ENCODE measurements around the gene EML3. TPM values are rescaled to one million over a fixed set of nuclear protein-coding genes. Genes with fewer than 3 reads are reported as not detected.
"Not testable (repeated sequence)": the region's sequence is repeated elsewhere in the genome, so short reads cannot be mapped to it uniquely, and the experiment has no call there.

EML3 gene
- total and polyA plus RNA-seq, 9 donors: 10.7 to 27.7 (median 19.9) TPM

GRCh38 chr11:62573006-62573591 lies 39.5 kb downstream of the EML3 start:
- Histone ChIP-seq H3K4me3 (ENCODE audit: low read length) (peak overlapping the region; percentile 91), H3K27me3 (ENCODE audit: control insufficient read depth, insufficient read depth, low read length) (no peaks in the 10 kb centered on the region), H3K27ac (ENCODE audit: low read length) (peak overlapping the region; percentile 92), H3K36me3 (ENCODE audit: control insufficient read depth, insufficient read depth, low read length) (peaks cover 56% of the 10 kb centered on the region), H3K4me1 (ENCODE audit: control insufficient read depth, insufficient read depth, low read length) (peaks cover 26% of the 10 kb centered on the region), H3K9me3 (replicated peaks; ENCODE audit: control insufficient read depth, low read depth, low read length) (no peaks in the 10 kb centered on the region)
- no peak for DNase-seq
- WGBS (ENCODE audit: insufficient coverage): 0% methylated on average over 33 of the region's 33 CpGs

- DNase-seq: no peak
- WGBS (ENCODE audit: insufficient coverage): 75% methylated on average over 7 of the region's 12 CpGs
- Histone ChIP-seq H3K4me3 (ENCODE audit: low read length) (peak overlapping the region; percentile 91), H3K4me1 (ENCODE audit: control insufficient read depth, insufficient read depth, low read length) (peaks cover 26% of the 10 kb centered on the region), H3K36me3 (ENCODE audit: control insufficient read depth, insufficient read depth, low read length) (peaks cover 57% of the 10 kb centered on the region), H3K27ac (ENCODE audit: low read length) (peak overlapping the region; percentile 92), H3K9me3 (replicated peaks; ENCODE audit: control insufficient read depth, low read depth, low read length) (no peaks in the 10 kb centered on the region), H3K27me3 (ENCODE audit: control insufficient read depth, insufficient read depth, low read length) (no peaks in the 10 kb centered on the region)
These were observed 40.1 kb downstream of the EML3 start for GRCh38 chr11:62572431-62572830.

DNA sequence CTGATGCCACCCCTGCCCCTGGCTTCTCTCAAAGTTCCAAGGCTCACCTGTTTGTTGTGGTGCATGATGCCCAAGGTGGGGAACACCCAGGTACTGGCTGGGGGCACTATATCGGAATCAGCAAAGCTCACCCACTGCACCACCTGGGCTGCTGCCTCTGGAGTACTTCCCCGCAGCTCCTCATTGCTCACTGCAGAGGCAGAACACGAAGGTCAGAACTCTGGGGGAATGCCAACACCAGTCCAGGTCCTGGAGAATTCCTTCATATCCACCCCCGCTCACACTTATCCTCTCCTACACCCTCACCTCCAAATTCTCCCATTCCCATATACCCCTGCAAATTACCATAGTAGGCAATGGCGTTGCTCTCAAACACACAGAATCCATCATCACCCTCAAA lies 41.1 kb downstream of the EML3 start:
- H3K36me3 ChIP-seq (ENCODE audit: control insufficient read depth, insufficient read depth, low read length): peaks cover 57% of the 10 kb centered on the region
- not testable (repeated sequence) for H3K9me3 ChIP-seq (replicated peaks; ENCODE audit: control insufficient read depth, low read depth, low read length); H3K27me3 ChIP-seq (ENCODE audit: control insufficient read depth, insufficient read depth, low read length); DNase-seq; H3K4me3 ChIP-seq (ENCODE audit: low read length); H3K27ac ChIP-seq (ENCODE audit: low read length)
- 96% methylated on average over 3 of the region's 5 CpGs for WGBS (ENCODE audit: insufficient coverage)
- H3K4me1 ChIP-seq (ENCODE audit: control insufficient read depth, insufficient read depth, low read length): peaks cover 26% of the 10 kb centered on the region

GRCh38 chr11:62570903-62571302 lies 41.7 kb downstream of the EML3 start:
- H3K27me3 ChIP-seq (ENCODE audit: control insufficient read depth, insufficient read depth, low read length); H3K27ac ChIP-seq (ENCODE audit: low read length); H3K9me3 ChIP-seq (replicated peaks; ENCODE audit: control insufficient read depth, low read depth, low read length); DNase-seq; H3K4me3 ChIP-seq (ENCODE audit: low read length): not testable (repeated sequence)
- WGBS (ENCODE audit: insufficient coverage): 94% methylated on average over 2 of the region's 5 CpGs
- Histone ChIP-seq H3K4me1 (ENCODE audit: control insufficient read depth, insufficient read depth, low read length) (peaks cover 20% of the 10 kb centered on the region), H3K36me3 (ENCODE audit: control insufficient read depth, insufficient read depth, low read length) (peaks cover 57% of the 10 kb centered on the region)

DNA sequence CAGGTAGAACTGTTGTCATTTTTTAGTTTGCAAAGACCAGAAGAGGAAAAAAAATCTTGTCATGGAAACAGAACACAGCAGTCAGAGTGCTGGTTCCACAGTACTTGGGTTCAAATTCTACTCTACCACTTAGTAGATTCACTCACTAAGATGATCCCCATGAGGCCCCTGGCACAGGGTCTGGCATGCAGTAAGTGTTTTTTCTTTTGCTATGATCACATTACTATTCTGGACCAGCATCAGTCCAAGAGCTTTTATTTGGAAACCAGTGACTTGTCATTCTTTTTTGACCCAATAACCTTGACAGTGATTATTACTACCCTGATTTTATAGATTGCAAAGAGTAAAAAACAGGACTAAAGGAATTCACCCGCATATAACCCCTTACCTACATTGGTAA lies 43.0 kb downstream of the EML3 start:
- Histone ChIP-seq H3K27ac (ENCODE audit: low read length) (no peak overlapping the region), H3K27me3 (ENCODE audit: control insufficient read depth, insufficient read depth, low read length) (no peaks in the 10 kb centered on the region), H3K9me3 (replicated peaks; ENCODE audit: control insufficient read depth, low read depth, low read length) (no peaks in the 10 kb centered on the region), H3K4me3 (ENCODE audit: low read length) (no peak overlapping the region), H3K4me1 (ENCODE audit: control insufficient read depth, insufficient read depth, low read length) (peaks cover 7% of the 10 kb centered on the region), H3K36me3 (ENCODE audit: control insufficient read depth, insufficient read depth, low read length) (peaks cover 64% of the 10 kb centered on the region)
- WGBS (ENCODE audit: insufficient coverage): no CpG with 5 or more reads among the region's 1 CpG
- DNase-seq: no peak

- Histone ChIP-seq H3K27me3 (ENCODE audit: control insufficient read depth, insufficient read depth, low read length) (no peaks in the 10 kb centered on the region), H3K27ac (ENCODE audit: low read length) (no peak overlapping the region), H3K36me3 (ENCODE audit: control insufficient read depth, insufficient read depth, low read length) (peaks cover 80% of the 10 kb centered on the region), H3K9me3 (replicated peaks; ENCODE audit: control insufficient read depth, low read depth, low read length) (no peaks in the 10 kb centered on the region), H3K4me1 (ENCODE audit: control insufficient read depth, insufficient read depth, low read length) (peaks cover 2% of the 10 kb centered on the region), H3K4me3 (ENCODE audit: low read length) (no peak overlapping the region)
- DNase-seq: no peak
- 100% methylated on average over 1 of the region's 8 CpGs for WGBS (ENCODE audit: insufficient coverage)
These were observed 45.4 kb downstream of the EML3 start for GRCh38 chr11:62567018-62567633.

DNA sequence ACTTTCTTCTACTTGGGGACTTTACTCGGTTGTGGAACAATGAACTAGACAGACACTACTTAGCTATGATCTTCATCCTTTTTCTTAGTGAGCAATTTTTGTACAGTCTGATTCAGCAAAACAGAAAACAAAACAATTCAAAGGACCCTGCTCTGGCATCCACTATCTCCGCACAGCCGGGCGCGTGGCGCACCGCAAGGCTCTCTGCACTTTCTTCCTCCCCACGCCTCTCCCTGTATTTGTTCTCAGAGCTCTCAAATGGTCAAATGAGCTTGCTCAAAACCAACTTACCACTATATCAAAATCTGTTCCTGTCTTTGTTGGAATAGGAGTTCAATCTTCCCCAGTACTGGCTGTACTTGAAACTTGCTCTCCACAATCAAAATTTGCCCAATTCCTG lies 46.3 kb downstream of the EML3 start:
- H3K27ac ChIP-seq (ENCODE audit: low read length): no peak overlapping the region
- H3K4me3 ChIP-seq (ENCODE audit: low read length): no peak overlapping the region
- WGBS (ENCODE audit: insufficient coverage): 100% methylated on average over 4 of the region's 8 CpGs
- H3K36me3 ChIP-seq (ENCODE audit: control insufficient read depth, insufficient read depth, low read length): peaks cover 79% of the 10 kb centered on the region
- no peaks in the 10 kb centered on the region for H3K9me3 ChIP-seq (replicated peaks; ENCODE audit: control insufficient read depth, low read depth, low read length)
- no peaks in the 10 kb centered on the region for H3K27me3 ChIP-seq (ENCODE audit: control insufficient read depth, insufficient read depth, low read length)
- DNase-seq: no peak
- peaks cover 2% of the 10 kb centered on the region for H3K4me1 ChIP-seq (ENCODE audit: control insufficient read depth, insufficient read depth, low read length)

- Histone ChIP-seq H3K27me3 (ENCODE audit: control insufficient read depth, insufficient read depth, low read length) (no peaks in the 10 kb centered on the region), H3K4me1 (ENCODE audit: control insufficient read depth, insufficient read depth, low read length) (peaks cover 9% of the 10 kb centered on the region), H3K4me3 (ENCODE audit: low read length) (no peak overlapping the region), H3K9me3 (replicated peaks; ENCODE audit: control insufficient read depth, low read depth, low read length) (no peaks in the 10 kb centered on the region), H3K36me3 (ENCODE audit: control insufficient read depth, insufficient read depth, low read length) (peaks cover 75% of the 10 kb centered on the region), H3K27ac (ENCODE audit: low read length) (no peak overlapping the region)
- DNase-seq: no peak
- WGBS (ENCODE audit: insufficient coverage): 72% methylated on average over 2 of the region's 5 CpGs
These were observed 47.3 kb downstream of the EML3 start for GRCh38 chr11:62565100-62565802.

DNA sequence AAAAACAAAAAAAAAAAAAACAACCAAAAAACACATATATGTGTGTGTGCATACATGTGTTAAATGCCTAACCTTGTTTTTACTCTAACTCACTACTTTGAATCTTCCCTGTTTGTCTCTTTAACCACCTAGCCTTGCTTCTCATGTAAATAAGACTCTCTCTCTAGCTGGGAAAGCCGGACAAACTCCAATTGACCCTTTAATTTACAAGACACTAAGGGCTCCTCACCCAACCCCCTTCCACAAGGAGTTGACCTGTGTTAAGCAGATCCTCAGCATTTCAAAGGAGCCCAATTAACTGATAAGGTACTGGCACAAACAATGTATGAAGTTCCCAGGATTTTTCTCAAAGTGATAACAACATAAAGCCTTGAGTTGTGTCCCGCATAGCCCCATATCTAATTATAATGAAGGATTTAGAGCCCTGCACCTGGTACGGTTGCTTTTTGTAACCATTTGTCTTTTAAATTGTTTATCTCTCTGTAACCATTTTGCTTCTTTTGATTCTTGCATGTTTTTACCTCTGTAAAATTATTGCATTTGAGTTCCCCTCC lies 50.8 kb downstream of the EML3 start:
- WGBS (ENCODE audit: insufficient coverage): 70% methylated on average over 1 of the region's 3 CpGs
- not testable (repeated sequence) for DNase-seq; H3K27me3 ChIP-seq (ENCODE audit: control insufficient read depth, insufficient read depth, low read length); H3K27ac ChIP-seq (ENCODE audit: low read length); H3K4me3 ChIP-seq (ENCODE audit: low read length); H3K9me3 ChIP-seq (replicated peaks; ENCODE audit: control insufficient read depth, low read depth, low read length)
- H3K36me3 ChIP-seq (ENCODE audit: control insufficient read depth, insufficient read depth, low read length): peaks cover 84% of the 10 kb centered on the region
- H3K4me1 ChIP-seq (ENCODE audit: control insufficient read depth, insufficient read depth, low read length): peaks cover 24% of the 10 kb centered on the region

DNA sequence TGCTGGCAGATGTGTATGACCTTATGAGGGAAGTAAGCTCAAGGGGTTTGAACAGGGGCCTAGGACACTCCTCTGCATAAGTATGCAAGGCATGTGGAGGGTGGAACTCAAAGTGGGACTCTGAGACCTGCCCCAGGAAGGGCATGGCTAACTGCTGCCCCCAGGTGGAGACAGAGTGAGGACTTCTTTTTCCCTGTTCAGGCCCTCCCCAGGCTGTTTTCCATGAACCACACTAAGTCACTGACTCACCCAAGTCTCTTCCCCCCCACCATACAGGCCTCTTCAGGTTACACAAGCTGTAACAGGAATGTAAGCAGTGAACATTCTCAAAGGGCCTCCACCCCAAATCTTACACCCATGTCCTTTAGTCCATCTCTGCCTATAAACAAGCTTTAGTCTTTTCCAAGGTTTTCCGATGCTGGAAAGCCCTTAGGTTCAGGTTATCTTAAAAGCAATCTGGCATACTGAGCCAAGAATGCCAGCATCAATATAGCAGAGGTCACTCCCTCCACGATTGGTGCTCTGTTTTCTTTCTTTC lies 51.9 kb downstream of the EML3 start:
- peak overlapping the region; percentile 42 for H3K27ac ChIP-seq (ENCODE audit: low read length)
- no peaks in the 10 kb centered on the region for H3K9me3 ChIP-seq (replicated peaks; ENCODE audit: control insufficient read depth, low read depth, low read length)
- H3K4me3 ChIP-seq (ENCODE audit: low read length): no peak overlapping the region
- WGBS (ENCODE audit: insufficient coverage): 28% methylated on average over 2 of the region's 2 CpGs
- H3K27me3 ChIP-seq (ENCODE audit: control insufficient read depth, insufficient read depth, low read length): no peaks in the 10 kb centered on the region
- peaks cover 72% of the 10 kb centered on the region for H3K36me3 ChIP-seq (ENCODE audit: control insufficient read depth, insufficient read depth, low read length)
- DNase-seq: peak; percentile 92
- peaks cover 36% of the 10 kb centered on the region for H3K4me1 ChIP-seq (ENCODE audit: control insufficient read depth, insufficient read depth, low read length)
